GM12878 (cell line): ENCODE measurements around the gene FBF1. TPM values are rescaled to one million over a fixed set of nuclear protein-coding genes. Genes with fewer than 3 reads are reported as not detected.

ENCODE experiments used
- ATAC-seq: fragments of 200-7000 bp; cut with Tn5 transposase; 3 replicates; pipeline ENCODE4 v1.9.1; 2020; ENCODE audit warnings: mild to moderate bottlenecking, moderate library complexity
- BruUV-seq: library from RNA; stranded (reverse); fragments of 400-500 nt; replicated peaks from 2 replicates; lab custom pipeline; 2021; lab: Mats Ljungman, UMichigan
- CTCF ChIA-PET: fragments of 300-600 bp; sonication (Branson Sonifier 250); formaldehyde crosslinking; extraction: SDS; loops from one replicate; lab custom pipeline; 2021; ENCODE audit warnings: inconsistent platforms; lab: Yijun Ruan, JAX
- POLR2A ChIA-PET: fragments of 350-600 bp; formaldehyde crosslinking; extraction: SDS; loops from one replicate; lab custom pipeline; 2021; ENCODE audit warnings: inconsistent platforms; lab: Charles Lee
- RAD21 ChIA-PET: fragments of 300-600 bp; sonication (Branson Sonifier 250); formaldehyde crosslinking; loops from one replicate; lab custom pipeline; 2023; ENCODE audit warnings: antibody characterized with exemption; ENCODE audit not compliant: unreplicated experiment; lab: Charles Lee
- SMC1A ChIA-PET: fragments of 300-600 bp; sonication (Branson Sonifier 250); formaldehyde crosslinking; loops from one replicate; lab custom pipeline; 2023; ENCODE audit not compliant: unreplicated experiment, uncharacterized antibody; lab: Charles Lee
- DNase-seq: peaks from one replicate; pipeline ENCODE4 v3.0.0-alpha.2; 2011; ENCODE audit warnings: low read depth, low spot score
- FAIRE-seq: peaks from 3 replicates; lab custom pipeline; 2011; peaks lifted over from hg19 to GRCh38; lab: Jason Lieb, UNC
- H2AFZ ChIP-seq: 2 replicates; pipeline ENCODE4 v1.6.0; 2011; ENCODE audit warnings: low read depth, low read length, control low read depth; ENCODE audit not compliant: control insufficient read depth
- H3K27ac ChIP-seq: 2 replicates; pipeline ENCODE4 v1.5.1; 2011; ENCODE audit warnings: control low read depth; ENCODE audit not compliant: control insufficient read depth, insufficient read depth
- H3K27me3 ChIP-seq, 2 experiments: replicated peaks in 1 of 2; 2 replicates each; pipeline versions ENCODE4 v1.6.0 to v1.6.1; 2011; ENCODE audit warnings: low read length in 1 of 2; ENCODE audit not compliant: control insufficient read depth in 2 of 2, insufficient read depth in 2 of 2
- H3K36me3 ChIP-seq, 2 experiments: 2 replicates each; pipeline ENCODE4 v1.5.1; 2011; ENCODE audit warnings: low read length in 1 of 2; ENCODE audit not compliant: control insufficient read depth in 2 of 2, insufficient read depth in 2 of 2
- H3K4me1 ChIP-seq: 2 replicates; pipeline ENCODE4 v1.6.1; 2011; ENCODE audit warnings: mild to moderate bottlenecking, low read length, moderate library complexity, mixed read lengths; ENCODE audit not compliant: control insufficient read depth, insufficient read depth
- H3K4me2 ChIP-seq: 2 replicates; pipeline ENCODE4 v1.6.0; 2011; ENCODE audit warnings: control low read depth; ENCODE audit not compliant: control insufficient read depth, insufficient read depth
- H3K4me3 ChIP-seq: fragments of 200-600 bp; sonication (generic); 2 replicates; pipeline ENCODE4 v1.5.1; 2016
- H3K79me2 ChIP-seq: 2 replicates; pipeline ENCODE4 v1.6.0; 2011; ENCODE audit warnings: low read length; ENCODE audit not compliant: control insufficient read depth, insufficient read depth
- H3K9ac ChIP-seq: 2 replicates; pipeline ENCODE4 v1.8.0; 2011; ENCODE audit warnings: low read length, control low read depth, mixed read lengths; ENCODE audit not compliant: control insufficient read depth, insufficient read depth
- H3K9me3 ChIP-seq: replicated peaks from 3 replicates; pipeline ENCODE4 v1.5.1; 2011; ENCODE audit warnings: mild to moderate bottlenecking, low read length; ENCODE audit not compliant: control insufficient read depth, insufficient read depth
- H4K20me1 ChIP-seq: 2 replicates; pipeline ENCODE4 v1.6.0; 2011; ENCODE audit not compliant: control insufficient read depth, insufficient read depth
- BHLHE40 ChIP-seq, 2 experiments: fragments of 450-650 bp in 1 of 2; IDR thresholded peaks; 2 replicates each; pipeline ENCODE4 v1.6.1; 2011 to 2017; ENCODE audit warnings: low read depth in 2 of 2, borderline replicate concordance in 1 of 2, improper control_type of control experiment in 1 of 2, low read length in 1 of 2, mild to moderate bottlenecking in 1 of 2
- CBFB ChIP-seq: IDR thresholded peaks from 2 replicates; pipeline ENCODE4 v1.6.1; 2016; ENCODE audit warnings: antibody characterized with exemption, low read depth
- CEBPZ ChIP-seq: fragments of 150-350 bp; IDR thresholded peaks from 2 replicates; pipeline ENCODE4 v1.6.1; 2016; ENCODE audit warnings: low read depth, low read length
- GATAD2B ChIP-seq: fragments of 450-650 bp; conservative IDR thresholded peaks from 2 replicates; pipeline ENCODE4 v1.6.1; 2017; ENCODE audit warnings: low read depth, mild to moderate bottlenecking, moderate library complexity
- MAX ChIP-seq: IDR thresholded peaks from 2 replicates; pipeline ENCODE4 v1.6.1; 2012; ENCODE audit warnings: low read depth, low read length, improper control_type of control experiment
- MTA2 ChIP-seq: fragments of 450-650 bp; IDR thresholded peaks from 2 replicates; pipeline ENCODE4 v1.6.1; 2016; ENCODE audit warnings: low read depth, mild to moderate bottlenecking, moderate library complexity
- NR2C2 ChIP-seq: IDR thresholded peaks from 2 replicates; pipeline ENCODE4 v1.6.1; 2011; ENCODE audit warnings: borderline replicate concordance, low read depth; ENCODE audit not compliant: control insufficient read depth, insufficient read length
- RB1 ChIP-seq: fragments of 450-650 bp; formaldehyde crosslinking; IDR thresholded peaks from 2 replicates; pipeline ENCODE4 v1.6.1; 2017; ENCODE audit warnings: mild to moderate bottlenecking, borderline replicate concordance
- RELA ChIP-seq: fragments of 450-650 bp; IDR thresholded peaks from 2 replicates; pipeline ENCODE4 v1.8.0; 2014; ENCODE audit warnings: borderline replicate concordance; ENCODE audit not compliant: partially characterized antibody
- RFX5 ChIP-seq: IDR thresholded peaks from 2 replicates; pipeline ENCODE4 v1.6.1; 2011; ENCODE audit warnings: low read depth, low read length, improper control_type of control experiment
- SP1 ChIP-seq: IDR thresholded peaks from one replicate; pipeline ENCODE4 v1.6.1; 2011; ENCODE audit warnings: low read depth, low read length
- TCF12 ChIP-seq: IDR thresholded peaks from 2 replicates; pipeline ENCODE4 v1.6.1; 2011; ENCODE audit warnings: low read depth, mild to moderate bottlenecking, low read length
- USF2 ChIP-seq: IDR thresholded peaks from 2 replicates; pipeline ENCODE4 v1.6.1; 2011; ENCODE audit warnings: low read depth, low read length, improper control_type of control experiment, borderline replicate concordance
- YBX1 ChIP-seq: fragments of 450-650 bp; IDR thresholded peaks from 2 replicates; pipeline ENCODE4 v1.6.1; 2016; ENCODE audit warnings: antibody characterized with exemption
- ZNF687 ChIP-seq: fragments of 450-650 bp; IDR thresholded peaks from 2 replicates; pipeline ENCODE4 v1.6.1; 2017; ENCODE audit warnings: mild to moderate bottlenecking, moderate library complexity
- WGBS: methylation state at CpG from one replicate; pipeline ENCODE4 v1.1.6; 2016; ENCODE audit warnings: low lambda C conversion rate; ENCODE audit not compliant: insufficient replicate concordance, insufficient coverage; ENCODE audit errors: missing lambda C conversion rate; 5-methylcytosine and 5-hydroxymethylcytosine counted together
- in situ Hi-C: fragments of 300-500 bp; cut with MboI; formaldehyde crosslinking; loops from 9 replicates; pipeline ENCODE4 v1.14.3; 2018; ENCODE audit warnings: mixed read lengths
- intact Hi-C: fragments of 100-400 bp; cut with micrococcal nuclease; formaldehyde crosslinking; loops from one replicate; pipeline ENCODE4 v1.14.2; 2022; ENCODE audit not compliant: unreplicated experiment
- polyA plus RNA-seq, 11 experiments: library from polyadenylated mRNA; depleted of rRNA in 4 of 11; unstranded in 6 of 11; stranded (reverse) in 5 of 11; fragments of >200 nt; fragmentation: Nextera tagmentation in 4 of 11; fragmentation: Illumina TruSeq in 1 of 11; extraction: Ambion mirVana in 4 of 11; extraction: Trizol in 1 of 11; gene quantifications; 1 replicate in 1 of 11; 2 replicates in 10 of 11; pipeline versions ENCODE4 v1.2.1 to v1.2.3, GENCODE V29; 2011 to 2016; ENCODE audit warnings: inconsistent platforms in 2 of 11, missing spikeins in 2 of 11, low read depth in 1 of 11
- total RNA-seq, 4 experiments: library from RNA; depleted of rRNA in 3 of 4; stranded (reverse); fragments of >200 nt in 3 of 4; fragmentation: Illumina TruSeq in 1 of 4; extraction: Trizol in 1 of 4; gene quantifications; 2 replicates each; pipeline versions ENCODE4 v1.2.1 to v1.2.3, GENCODE V29; 2013 to 2021

FBF1 gene
- total and polyA plus RNA-seq, 10 of the 15 experiments (the other 5 are each of a cell fraction or from before 2014, with no cell fraction given) = 0.29 to 15.0 (median 7.0) TPM

- TF ChIP-seq GATAD2B = no peak
- TF ChIP-seq RFX5 = no peak
- TF ChIP-seq RELA = no peak
- TF ChIP-seq SP1 = no peak
- no peak for TF ChIP-seq YBX1
Observed at GRCh38 chr17:75941442-75941819, 589 bp upstream of the FBF1 start (continued).

GRCh38 chr17:75937652-75938051, 3.2 kb downstream of the FBF1 start:
- Histone ChIP-seq H3K27me3 (no peaks in the 10 kb centered on the region), H3K9ac (no peak overlapping the region), H3K4me2 (no peak overlapping the region), H3K4me3 (no peak overlapping the region), H4K20me1 (no peaks in the 10 kb centered on the region), H3K4me1 (no peaks in the 10 kb centered on the region), H3K36me3 (no peaks in the 10 kb centered on the region), H3K9me3 (no peaks in the 10 kb centered on the region), H3K27ac (no peak overlapping the region), H3K79me2 (no peaks in the 10 kb centered on the region), H2AFZ (no peak overlapping the region)
- intact Hi-C loops (no loop called here), in situ Hi-C loops (no loop called here)
- ChIA-PET RAD21 (no interaction called here), POLR2A (interaction anchor here (0.7 kb wide), 1 partner anchor 385 kb away, joined by 3 read pairs; no protein-coding TSS in a partner anchor), SMC1A (no interaction called here), CTCF (interaction anchor here (1.5 kb wide), 1 partner anchor 9 kb away, joined by 3 read pairs; no protein-coding TSS in a partner anchor)
- DNase-seq (no peak), FAIRE-seq (no peak), ATAC-seq (no peak)
- 89% methylated on average over 13 of the region's 13 CpGs for WGBS
- BruUV-seq = no TSS peak
- TF ChIP-seq MTA2 (no peak), TCF12 (no peak), CEBPZ (no peak), CBFB (no peak), ZNF687 (no peak), BHLHE40 (IDR thresholded peaks at IDR 0.05; ENCODE audit: borderline replicate concordance in 1 of 2, low read depth in 2 of 2, low read length in 1 of 2) (no peak), RB1 (no peak), USF2 (no peak), NR2C2 (no peak), MAX (no peak)
